HuH-7.5 (cell line): Measurements from ENCODE around the gene LDLRAP1.
A peak's percentile ranks its signal among the peaks of the same experiment; 100 is the strongest.

ENCODE experiments used
- DNase-seq: peaks from one replicate; pipeline ENCODE4 v3.0.0; 2011; ENCODE audit warnings: low spot score

The LDLRAP1 gene

DNA sequence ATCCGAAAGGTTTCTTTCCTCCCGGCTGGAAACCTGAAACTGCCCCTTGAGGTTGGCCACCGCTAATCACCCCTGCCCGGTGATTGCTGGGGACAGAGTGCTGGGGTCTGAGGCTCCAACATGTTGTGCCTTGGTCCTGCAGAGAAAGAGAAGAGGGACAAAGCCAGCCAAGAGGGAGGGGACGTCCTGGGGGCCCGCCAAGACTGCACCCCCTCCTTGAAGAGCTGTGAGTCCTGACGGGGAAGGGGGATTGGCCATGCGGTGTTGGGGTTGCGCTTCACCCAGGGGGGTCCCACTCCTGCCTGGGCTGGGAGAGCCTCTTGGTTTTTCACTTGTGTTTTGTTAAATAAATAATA lies 19.5 kb downstream of the LDLRAP1 start:
- DNase-seq, result no peak

GRCh38 chr1:25563330-25564215 lies 20.2 kb downstream of the LDLRAP1 start:
- no peak for DNase-seq

- no peak for DNase-seq
Observed at GRCh38 chr1:25564777-25565574, 21.6 kb downstream of the LDLRAP1 start.

GRCh38 chr1:25565626-25566025 lies 22.2 kb downstream of the LDLRAP1 start:
- DNase-seq, result no peak

DNA sequence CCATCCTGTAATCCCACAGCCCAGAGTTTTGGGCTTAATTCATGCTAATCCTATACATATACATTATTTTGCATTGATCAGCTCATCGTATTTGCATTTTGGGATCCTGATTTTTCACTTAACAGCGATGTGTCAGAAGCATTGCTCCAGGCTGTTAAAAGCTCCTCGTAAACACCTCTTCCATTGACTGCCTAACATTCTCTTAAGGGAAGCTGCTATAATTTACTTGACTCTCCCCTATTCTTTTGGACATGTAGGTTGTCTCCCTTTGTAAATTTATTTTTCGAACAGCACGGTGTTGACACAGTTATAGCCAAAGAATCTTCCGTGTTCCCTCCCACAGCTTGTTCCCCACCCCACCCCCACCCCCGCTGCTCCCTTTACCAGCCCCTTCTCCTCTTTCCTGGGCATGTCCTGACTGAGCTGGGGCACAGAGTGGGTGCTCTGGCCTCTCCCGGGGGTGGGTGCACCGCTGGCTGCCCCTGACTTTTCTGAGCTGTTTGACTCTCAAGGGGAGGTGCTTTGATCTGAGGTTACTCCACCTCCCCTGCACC lies 22.8 kb downstream of the LDLRAP1 start:
- no peak for DNase-seq

GRCh38 chr1:25566730-25567341 lies 23.4 kb downstream of the LDLRAP1 start:
- DNase-seq, result no peak

DNA sequence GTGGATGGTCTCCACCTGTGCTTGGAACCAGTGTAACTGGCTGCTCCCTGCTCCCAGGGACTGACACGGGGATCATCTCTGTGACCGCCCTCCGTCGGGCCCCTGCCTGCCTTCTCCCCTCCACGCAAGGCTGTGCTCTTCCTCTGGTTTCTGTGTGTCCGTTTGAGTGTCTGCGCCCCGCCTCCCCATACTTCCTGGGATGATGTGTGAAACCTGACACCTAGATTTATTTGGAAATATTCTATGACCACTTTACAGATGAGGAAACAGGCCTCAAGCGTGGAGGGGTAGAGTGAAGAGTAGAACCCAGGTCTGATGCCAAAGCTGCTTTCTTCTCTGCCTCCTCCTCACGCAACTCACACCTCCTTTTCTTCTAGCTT lies 24.3 kb downstream of the LDLRAP1 start:
- no peak for DNase-seq

DNA sequence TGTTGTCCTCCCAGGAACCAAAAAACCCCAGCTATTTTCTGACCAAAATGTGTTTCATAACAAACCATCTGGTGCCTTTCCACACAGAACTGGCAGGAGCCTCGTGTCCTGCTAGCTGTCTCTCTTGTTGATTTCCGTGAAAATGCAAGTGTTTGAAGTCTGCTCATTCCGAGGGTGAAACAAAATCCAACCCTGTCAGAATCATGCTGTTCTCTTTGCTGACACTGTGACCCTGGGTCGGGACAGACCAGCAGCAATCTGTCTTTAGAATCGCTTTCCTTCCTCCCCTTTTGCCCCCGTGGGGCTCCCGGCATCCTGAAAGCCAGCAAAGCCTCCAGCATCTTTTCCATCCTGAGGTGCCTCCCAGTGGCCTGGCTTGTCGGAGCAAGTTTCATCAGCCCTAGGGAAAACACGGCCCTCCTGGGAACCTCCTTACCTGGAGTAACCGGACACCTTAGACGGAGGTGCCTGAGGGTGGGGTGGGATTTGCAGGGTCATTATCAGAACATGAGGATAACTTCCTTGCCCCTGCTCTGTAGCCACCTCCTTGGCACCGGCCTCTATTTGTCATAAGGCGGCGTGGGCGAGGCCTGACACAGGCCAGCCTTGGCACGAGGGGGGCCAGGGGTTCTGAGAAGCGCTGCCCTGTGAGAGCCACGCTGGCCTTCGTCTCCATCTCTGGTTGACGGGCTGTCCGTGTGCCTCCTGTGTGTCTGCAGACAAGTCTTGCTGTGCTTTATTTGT lies 24.9 kb downstream of the LDLRAP1 start:
- DNase-seq, result peak; percentile 41

DNA sequence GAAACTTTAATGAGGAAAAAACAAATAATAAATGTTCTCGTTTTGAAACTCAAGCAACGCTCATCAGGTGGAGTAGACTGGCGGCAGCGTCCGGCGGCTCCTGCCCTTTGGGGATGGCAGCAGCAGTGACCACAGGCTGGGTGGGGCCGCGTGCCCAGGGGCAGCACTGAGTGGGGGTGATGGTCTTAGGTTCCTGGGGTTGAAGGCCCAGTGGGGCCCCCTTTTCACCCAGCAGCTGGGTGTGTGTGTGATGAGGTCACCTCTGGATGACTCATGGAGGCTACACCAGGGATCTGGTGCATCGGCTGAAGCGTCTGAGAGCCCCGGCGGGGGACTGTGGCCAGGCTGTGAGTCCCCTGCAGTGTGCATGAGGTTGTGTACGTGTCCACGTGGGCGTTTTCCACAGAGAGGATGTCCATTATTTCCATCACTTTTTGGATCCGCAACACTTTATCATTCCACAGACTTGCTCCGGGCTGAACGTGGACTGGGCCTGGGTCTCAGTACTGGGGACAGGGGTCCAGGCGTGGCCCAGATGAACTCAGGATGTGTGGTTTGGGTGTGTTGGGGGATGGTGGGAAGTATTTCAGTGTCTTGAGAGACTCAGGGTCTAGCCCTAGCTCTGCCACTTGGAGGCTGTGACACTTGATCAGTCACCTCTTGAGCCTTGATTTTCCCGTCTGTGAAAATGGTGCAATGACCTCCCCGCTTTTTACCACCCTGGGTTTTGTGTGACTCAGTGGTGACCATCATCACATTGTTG lies 25.6 kb downstream of the LDLRAP1 start:
- no peak for DNase-seq

GRCh38 chr1:25569597-25570396 lies 26.4 kb downstream of the LDLRAP1 start:
- DNase-seq, result no peak

DNA sequence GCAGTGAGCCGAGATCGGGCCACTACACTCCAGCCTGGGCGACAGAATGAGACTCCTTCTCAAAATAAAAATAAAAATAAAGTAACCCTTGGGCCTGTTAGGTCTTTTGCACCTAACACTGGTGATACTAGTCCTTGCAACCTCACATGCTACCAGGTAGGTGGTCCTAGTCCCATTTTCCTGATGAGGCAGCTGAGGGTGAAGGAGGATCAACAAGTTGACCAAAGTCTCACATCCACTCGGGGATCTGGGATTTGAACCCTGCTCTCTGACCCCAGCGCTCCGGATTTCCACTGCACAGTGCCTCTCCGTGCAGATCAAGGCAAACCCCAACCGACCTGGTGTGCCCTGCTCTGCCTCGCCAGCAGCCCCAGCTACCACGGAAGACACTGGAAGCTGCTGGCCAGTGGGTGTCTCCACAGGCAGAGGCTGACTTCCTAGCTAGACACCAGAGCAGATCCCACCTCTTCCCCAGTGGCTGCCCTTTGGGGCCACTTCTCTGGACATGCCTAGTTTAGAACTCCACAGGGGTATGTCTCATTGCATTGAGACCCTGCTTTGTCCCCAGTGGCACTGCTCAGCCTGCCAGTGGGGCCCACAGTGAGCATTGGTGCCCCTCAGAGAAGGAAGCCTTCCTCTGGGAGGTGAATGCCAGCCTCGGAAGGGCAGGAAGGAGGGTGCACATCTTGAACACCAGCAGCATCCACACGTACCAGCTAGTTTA lies 27.6 kb downstream of the LDLRAP1 start:
- no peak for DNase-seq

DNA sequence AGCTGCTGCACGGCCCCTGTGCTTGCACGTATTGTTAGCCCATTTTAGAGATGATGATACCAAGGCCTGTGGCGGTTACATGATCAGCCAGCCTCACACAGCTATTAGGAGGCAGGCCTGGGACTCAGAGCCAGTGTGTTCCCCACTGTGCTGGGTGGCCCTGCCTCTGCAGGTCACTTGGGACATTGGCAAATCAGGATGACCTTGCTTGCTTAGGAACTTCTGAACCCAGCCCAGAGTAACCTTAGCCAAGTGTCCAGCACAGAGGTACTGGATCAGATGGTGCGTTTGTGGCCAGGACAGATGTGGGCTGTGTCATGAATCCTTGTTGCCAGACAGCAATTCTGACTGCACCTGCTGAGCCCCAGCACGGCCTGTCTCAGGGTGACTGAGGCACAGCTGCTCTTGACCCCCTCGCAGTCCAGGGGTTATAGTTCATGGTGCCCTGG lies 28.1 kb downstream of the LDLRAP1 start:
- DNase-seq, result no peak

GRCh38 chr1:25572107-25572506 lies 28.7 kb downstream of the LDLRAP1 start:
- no peak for DNase-seq

- peak; percentile 83 for DNase-seq
Observed at GRCh38 chr1:25572708-25573590, 29.5 kb downstream of the LDLRAP1 start.

DNA sequence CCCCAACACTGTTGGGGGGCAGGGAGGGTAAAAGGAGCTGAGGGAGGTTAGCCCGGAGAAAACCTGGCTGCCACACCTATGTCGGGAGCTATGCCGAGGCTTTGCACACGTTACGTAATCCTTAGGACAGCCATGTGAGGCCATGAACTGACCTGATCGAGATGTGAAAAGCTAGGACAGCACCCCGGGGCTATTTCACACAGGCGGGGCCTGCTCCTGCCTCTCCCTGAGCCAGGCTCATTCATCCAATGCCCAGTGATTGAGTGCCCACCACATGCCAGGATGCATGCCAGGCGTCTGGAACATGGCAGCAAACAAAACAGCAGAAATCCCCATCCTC lies 30.2 kb downstream of the LDLRAP1 start:
- peak; percentile 82 for DNase-seq

GRCh38 chr1:25573961-25574360 lies 30.6 kb downstream of the LDLRAP1 start:
- no peak for DNase-seq

DNA sequence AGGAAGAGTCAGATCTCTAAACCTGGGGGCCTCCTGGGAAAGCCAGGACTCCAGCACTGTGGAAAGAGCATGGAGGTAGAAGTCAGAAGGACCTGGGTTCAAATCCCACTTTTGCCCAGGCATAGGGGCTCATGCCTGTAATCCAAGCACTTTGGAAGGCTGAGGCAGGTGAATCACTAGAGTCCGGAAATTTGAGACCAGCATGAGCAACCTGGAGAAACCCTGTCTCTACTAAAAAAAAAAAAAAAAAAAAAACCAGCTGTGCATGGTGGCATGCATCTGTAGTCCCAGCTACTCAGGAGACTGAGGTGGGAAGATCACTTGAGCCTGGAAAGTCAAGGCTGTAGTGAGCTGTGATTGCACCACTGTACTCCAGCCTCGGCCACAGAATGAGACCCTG lies 31.8 kb downstream of the LDLRAP1 start:
- no peak for DNase-seq

DNA sequence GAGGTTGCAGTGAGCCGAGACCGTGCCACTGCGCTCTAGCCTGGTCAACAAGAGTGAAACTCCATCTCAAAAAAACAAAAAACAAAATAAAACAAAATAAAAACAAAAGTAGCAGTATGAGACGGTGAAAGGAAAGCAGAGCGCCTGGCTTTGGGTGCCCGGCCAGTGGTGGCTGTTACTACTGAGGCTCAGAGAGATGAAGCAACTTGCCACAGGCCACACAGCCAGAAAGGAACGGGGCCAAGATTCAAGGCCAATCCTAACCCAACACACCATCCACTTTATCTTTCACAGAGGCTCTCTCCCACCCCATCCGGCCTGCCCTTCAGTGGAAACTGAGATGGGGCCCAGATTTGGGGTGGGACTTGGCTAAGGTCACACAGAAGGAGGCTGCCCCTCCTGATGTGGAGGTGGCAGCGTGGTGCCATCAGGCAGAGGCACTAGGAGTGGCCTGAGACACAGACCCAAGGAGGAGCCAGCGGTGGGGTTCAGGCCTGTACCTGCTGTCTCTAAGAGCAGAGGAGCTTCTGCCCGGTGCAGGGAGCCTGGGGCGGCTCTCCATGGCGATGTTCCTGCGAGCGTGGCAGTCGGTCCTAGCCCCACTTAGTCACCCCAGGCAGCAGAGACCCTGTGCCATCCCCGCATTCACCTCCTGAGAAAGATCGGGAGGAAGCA lies 33.2 kb downstream of the LDLRAP1 start:
- no peak for DNase-seq
